Spinal cord (tissue), 10 donors: ENCODE data around the gene PLXNA4. TPM values are rescaled to one million over a fixed set of nuclear protein-coding genes. Genes with fewer than 3 reads are reported as not detected.
A peak's percentile ranks its signal among the peaks of the same experiment; 100 is the strongest.

Experiments
- DNase-seq, 6 donors: peaks; one replicate each; pipeline versions ENCODE4 v3.0.0 to v3.0.0-alpha.2; 2013 to 2015; ENCODE audit warnings: low spot score in 6 of 6, low read depth in 4 of 6
- H3K27ac ChIP-seq: one replicate; pipeline ENCODE4 v1.5.1; 2013; ENCODE audit warnings: low read depth, low read length, control low read depth
- H3K27me3 ChIP-seq: one replicate; pipeline ENCODE4 v1.6.1; 2013; ENCODE audit warnings: low read length; ENCODE audit not compliant: control insufficient read depth, insufficient read depth
- H3K36me3 ChIP-seq: one replicate; pipeline ENCODE4 v1.6.1; 2013; ENCODE audit warnings: low read length; ENCODE audit not compliant: control insufficient read depth, insufficient read depth
- H3K4me1 ChIP-seq: one replicate; pipeline ENCODE4 v1.6.1; 2013; ENCODE audit warnings: low read length; ENCODE audit not compliant: control insufficient read depth, insufficient read depth
- H3K4me3 ChIP-seq: one replicate; pipeline ENCODE4 v1.5.1; 2013; ENCODE audit warnings: low read depth, low read length, control low read depth
- H3K9me3 ChIP-seq: one replicate; pipeline ENCODE4 v1.6.1; 2013; ENCODE audit warnings: low read length; ENCODE audit not compliant: control insufficient read depth, insufficient read depth
- WGBS: methylation state at CpG from one replicate; pipeline ENCODE4 v1.1.5; 2013; ENCODE audit warnings: missing lambda C conversion rate; ENCODE audit not compliant: insufficient coverage; 5-methylcytosine and 5-hydroxymethylcytosine counted together
- long read RNA-seq, 4 donors: transcript quantifications; one replicate each; lab custom pipeline, GENCODE V29; 2026
- polyA plus RNA-seq, 2 donors: library from polyadenylated mRNA; unstranded; fragments of 120-200 nt; gene quantifications; one replicate each; pipeline ENCODE4 v1.2.1, GENCODE V29; 2013; ENCODE audit not compliant: insufficient read length in 2 of 2
- total RNA-seq, 2 donors: library from RNA; depleted of rRNA in 1 of 2; stranded (reverse); fragments of 120-200 nt in 1 of 2; fragments of >200 nt in 1 of 2; gene quantifications; one replicate each; pipeline versions ENCODE4 v1.2.3 to v1.2.4, GENCODE V29; 2013 to 2014
- donor health status: healthy.

Gene PLXNA4, protein sequence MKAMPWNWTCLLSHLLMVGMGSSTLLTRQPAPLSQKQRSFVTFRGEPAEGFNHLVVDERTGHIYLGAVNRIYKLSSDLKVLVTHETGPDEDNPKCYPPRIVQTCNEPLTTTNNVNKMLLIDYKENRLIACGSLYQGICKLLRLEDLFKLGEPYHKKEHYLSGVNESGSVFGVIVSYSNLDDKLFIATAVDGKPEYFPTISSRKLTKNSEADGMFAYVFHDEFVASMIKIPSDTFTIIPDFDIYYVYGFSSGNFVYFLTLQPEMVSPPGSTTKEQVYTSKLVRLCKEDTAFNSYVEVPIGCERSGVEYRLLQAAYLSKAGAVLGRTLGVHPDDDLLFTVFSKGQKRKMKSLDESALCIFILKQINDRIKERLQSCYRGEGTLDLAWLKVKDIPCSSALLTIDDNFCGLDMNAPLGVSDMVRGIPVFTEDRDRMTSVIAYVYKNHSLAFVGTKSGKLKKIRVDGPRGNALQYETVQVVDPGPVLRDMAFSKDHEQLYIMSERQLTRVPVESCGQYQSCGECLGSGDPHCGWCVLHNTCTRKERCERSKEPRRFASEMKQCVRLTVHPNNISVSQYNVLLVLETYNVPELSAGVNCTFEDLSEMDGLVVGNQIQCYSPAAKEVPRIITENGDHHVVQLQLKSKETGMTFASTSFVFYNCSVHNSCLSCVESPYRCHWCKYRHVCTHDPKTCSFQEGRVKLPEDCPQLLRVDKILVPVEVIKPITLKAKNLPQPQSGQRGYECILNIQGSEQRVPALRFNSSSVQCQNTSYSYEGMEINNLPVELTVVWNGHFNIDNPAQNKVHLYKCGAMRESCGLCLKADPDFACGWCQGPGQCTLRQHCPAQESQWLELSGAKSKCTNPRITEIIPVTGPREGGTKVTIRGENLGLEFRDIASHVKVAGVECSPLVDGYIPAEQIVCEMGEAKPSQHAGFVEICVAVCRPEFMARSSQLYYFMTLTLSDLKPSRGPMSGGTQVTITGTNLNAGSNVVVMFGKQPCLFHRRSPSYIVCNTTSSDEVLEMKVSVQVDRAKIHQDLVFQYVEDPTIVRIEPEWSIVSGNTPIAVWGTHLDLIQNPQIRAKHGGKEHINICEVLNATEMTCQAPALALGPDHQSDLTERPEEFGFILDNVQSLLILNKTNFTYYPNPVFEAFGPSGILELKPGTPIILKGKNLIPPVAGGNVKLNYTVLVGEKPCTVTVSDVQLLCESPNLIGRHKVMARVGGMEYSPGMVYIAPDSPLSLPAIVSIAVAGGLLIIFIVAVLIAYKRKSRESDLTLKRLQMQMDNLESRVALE (N-terminal part only)
- total RNA-seq (10 to 100 TPM; 13.8 to 29.7 TPM), polyA plus RNA-seq (10 to 100 TPM; 21.2 to 25.1 TPM)
- long read RNA-seq, donor 1: 0 reads
- long read RNA-seq, donor 2, partial matches to known transcripts: 6 of 6 reads
- long read RNA-seq, donor 2, other reads (novel, unspliced or antisense): 0 of 6 reads
- long read RNA-seq, donor 3: 0 reads
- long read RNA-seq, donor 4: 0 reads

DNA sequence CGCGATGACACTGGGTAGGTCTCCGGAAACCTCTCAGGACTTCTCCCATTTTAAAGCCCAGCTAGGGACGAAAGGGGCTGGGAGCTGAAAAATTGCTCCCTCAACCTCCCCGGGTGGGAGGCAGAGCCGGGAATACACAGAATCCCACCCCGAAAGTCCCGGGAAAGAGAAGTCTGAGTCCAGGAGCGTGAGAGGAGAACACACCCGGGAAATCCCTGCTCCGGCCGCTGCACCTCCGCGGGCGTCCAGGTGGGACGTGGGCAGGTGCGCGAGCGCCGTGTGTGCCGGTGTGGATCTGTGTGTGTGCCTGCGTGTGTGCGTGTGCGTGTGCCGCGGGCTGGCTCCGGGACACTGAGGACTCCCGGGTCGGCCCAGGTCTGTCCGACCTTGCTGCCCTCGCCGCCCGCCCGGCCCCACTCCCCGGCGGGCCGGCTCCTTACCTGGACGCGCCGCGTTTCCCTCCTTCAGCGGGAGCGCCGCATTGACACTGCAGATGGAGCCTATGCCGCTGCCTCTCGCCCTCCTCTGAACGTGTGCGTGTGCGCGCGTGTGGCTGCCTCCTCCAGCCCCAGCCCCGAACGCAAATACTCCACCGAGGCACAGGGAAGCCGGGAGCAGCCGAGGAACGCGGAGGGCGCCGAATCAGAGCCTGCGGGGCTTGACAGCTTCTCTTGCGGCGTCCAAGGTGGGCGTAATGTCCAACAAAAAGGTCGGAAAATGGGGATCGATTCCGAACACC, at the start of gene PLXNA4:
Gene PLXNA4, minus strand, starts transcription at position 489 of the 739 bp plus-strand sequence. CDS start 67,777 bp downstream, outside the sequence.
- DNase-seq: peak in 2 of 6 donors; percentile 77 to 89
- H3K27ac ChIP-seq: peak within 1 kb of the TSS; percentile 70
- H3K9me3 ChIP-seq: no peaks in the 10 kb centered on the region
- H3K4me1 ChIP-seq: peaks cover 44% of the 10 kb centered on the region
- under 1% methylated on average over 67 of the region's 67 CpGs for WGBS
- peaks cover 42% of the 10 kb centered on the region for H3K27me3 ChIP-seq
- H3K36me3 ChIP-seq: no peaks in the 10 kb centered on the region
- peak within 1 kb of the TSS; percentile 59 for H3K4me3 ChIP-seq

DNA sequence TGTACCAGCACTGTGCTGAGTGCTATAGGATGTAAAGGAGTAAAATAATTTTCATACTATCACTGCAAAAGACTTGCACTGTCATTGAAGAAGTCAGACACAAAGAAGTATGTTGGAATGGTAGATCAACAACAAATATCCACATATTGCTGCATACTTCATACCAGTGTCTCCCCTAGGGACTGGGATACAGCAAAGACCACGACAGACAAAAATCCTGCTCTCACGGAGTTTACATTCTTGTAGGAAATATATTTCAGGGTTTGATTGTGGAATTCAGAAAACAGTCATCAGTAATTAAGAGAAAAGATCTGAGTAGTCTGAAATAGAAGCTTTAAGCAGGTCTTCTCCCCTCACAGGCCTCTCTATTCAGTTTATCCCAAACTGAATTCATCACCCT, 49.4 kb upstream of the PLXNA4 start:
- no peak overlapping the region for H3K27ac ChIP-seq
- no peaks in the 10 kb centered on the region for H3K9me3 ChIP-seq
- no peaks in the 10 kb centered on the region for H3K36me3 ChIP-seq
- H3K4me3 ChIP-seq: no peak overlapping the region
- H3K4me1 ChIP-seq: no peaks in the 10 kb centered on the region
- no peak for DNase-seq
- H3K27me3 ChIP-seq: no peaks in the 10 kb centered on the region
- no CpG with 5 or more reads among the region's 2 CpGs for WGBS

DNA sequence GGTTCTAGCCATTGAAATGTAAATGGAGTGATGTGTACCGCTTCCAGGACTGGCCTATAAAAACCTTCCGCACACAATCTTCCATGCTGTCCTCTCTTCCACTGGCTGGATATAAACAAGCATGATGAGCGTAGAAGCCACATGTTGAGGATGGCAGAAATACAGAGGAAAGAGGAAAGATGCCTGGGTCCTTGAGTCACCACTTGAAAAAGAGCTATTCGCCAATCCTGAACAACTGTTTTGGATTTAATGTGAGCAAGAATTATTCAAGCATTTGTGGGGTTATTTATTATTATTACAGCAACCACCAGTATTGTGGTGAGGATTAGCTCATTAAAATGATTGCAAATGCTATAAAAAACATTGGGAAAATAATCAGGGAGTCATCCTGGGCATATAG, 45.8 kb upstream of the PLXNA4 start:
- DNase-seq: no peak
- H3K4me1 ChIP-seq: no peaks in the 10 kb centered on the region
- H3K27me3 ChIP-seq: no peaks in the 10 kb centered on the region
- H3K36me3 ChIP-seq: no peaks in the 10 kb centered on the region
- WGBS: no CpG with 5 or more reads among the region's 4 CpGs
- H3K27ac ChIP-seq: no peak overlapping the region
- no peak overlapping the region for H3K4me3 ChIP-seq
- H3K9me3 ChIP-seq: peaks cover 2% of the 10 kb centered on the region

DNA sequence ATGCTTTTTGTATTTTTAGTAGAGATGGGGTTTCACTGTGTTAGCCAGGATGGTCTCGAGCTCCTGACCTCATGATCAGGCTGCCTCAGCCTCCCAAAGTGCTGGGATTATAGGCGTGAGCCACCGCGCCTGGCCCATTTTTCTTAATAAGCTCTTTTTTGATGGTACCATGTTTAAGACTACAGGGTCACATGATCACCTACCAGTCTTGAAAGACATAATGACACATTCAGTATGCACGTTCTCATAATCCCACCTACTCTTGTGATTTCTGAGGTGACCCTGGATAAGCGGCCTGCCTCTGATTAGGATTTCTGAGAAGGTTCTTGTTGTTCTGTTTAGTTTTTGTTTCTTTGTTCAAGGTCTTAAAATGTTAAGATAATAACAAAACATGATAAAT, 43.7 kb upstream of the PLXNA4 start:
- Histone ChIP-seq H3K27ac (no peak overlapping the region), H3K9me3 (peaks cover 2% of the 10 kb centered on the region), H3K36me3 (no peaks in the 10 kb centered on the region), H3K4me3 (no peak overlapping the region), H3K4me1 (peaks cover 7% of the 10 kb centered on the region), H3K27me3 (no peaks in the 10 kb centered on the region)
- no peak for DNase-seq
- WGBS: 90% methylated on average over 2 of the region's 6 CpGs

DNA sequence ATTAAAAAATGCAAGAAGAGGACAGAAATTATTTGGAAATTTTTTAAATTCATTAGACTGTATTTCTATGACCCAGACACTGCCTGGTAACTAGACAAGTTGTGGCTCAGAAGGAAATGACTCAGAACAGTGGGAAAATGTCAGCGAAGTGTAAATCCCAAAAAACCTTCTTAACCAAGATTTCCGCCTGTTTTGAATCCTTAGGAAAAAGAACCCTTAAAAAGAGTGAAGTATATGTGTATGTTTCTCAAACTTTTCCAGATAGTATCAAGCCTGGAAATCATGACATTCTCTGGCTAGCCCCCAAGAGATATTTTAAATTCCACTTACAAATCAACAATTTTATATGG, 42.7 kb upstream of the PLXNA4 start:
- no peak overlapping the region for H3K27ac ChIP-seq
- no peak for DNase-seq
- WGBS: no CpG with 5 or more reads among the region's 2 CpGs
- H3K4me1 ChIP-seq: peaks cover 17% of the 10 kb centered on the region
- H3K36me3 ChIP-seq: no peaks in the 10 kb centered on the region
- no peak overlapping the region for H3K4me3 ChIP-seq
- peaks cover 2% of the 10 kb centered on the region for H3K9me3 ChIP-seq
- no peaks in the 10 kb centered on the region for H3K27me3 ChIP-seq

DNA sequence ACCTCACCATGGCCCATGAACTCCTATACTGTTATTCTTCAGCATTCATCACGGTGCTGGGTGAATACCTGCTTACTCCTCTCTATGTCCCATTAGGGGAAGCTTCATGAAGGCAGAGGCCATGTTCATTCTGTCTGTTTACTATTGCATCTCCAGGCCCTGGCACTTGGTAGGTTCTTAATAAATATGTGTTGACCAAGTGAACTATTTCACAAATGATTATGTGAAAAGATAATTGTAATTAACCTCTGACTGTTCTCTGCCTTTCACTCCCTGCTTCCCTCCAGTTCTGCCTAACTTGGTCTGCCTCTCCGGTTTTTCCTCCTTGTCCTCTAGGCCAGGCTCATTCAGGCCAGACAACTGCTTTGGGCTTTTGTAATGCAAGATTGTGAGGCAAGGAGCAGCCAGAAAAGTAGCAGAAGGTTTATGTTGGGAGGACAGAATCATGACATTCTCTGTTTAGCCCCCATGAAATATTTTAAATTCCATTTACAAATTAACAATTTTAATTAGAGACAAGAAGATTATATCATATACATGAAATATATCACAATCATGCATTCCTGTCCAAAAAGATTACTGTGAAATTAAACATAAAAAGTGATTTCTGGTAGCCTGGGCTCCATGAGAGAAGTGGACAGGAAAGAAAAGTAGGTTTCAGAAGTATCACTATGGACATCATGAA, 42.1 kb upstream of the PLXNA4 start:
- Histone ChIP-seq H3K4me1 (peaks cover 17% of the 10 kb centered on the region), H3K27me3 (no peaks in the 10 kb centered on the region), H3K27ac (no peak overlapping the region), H3K4me3 (no peak overlapping the region), H3K9me3 (peaks cover 2% of the 10 kb centered on the region), H3K36me3 (no peaks in the 10 kb centered on the region)
- no CpG with 5 or more reads among the region's 2 CpGs for WGBS
- no peak for DNase-seq

DNA sequence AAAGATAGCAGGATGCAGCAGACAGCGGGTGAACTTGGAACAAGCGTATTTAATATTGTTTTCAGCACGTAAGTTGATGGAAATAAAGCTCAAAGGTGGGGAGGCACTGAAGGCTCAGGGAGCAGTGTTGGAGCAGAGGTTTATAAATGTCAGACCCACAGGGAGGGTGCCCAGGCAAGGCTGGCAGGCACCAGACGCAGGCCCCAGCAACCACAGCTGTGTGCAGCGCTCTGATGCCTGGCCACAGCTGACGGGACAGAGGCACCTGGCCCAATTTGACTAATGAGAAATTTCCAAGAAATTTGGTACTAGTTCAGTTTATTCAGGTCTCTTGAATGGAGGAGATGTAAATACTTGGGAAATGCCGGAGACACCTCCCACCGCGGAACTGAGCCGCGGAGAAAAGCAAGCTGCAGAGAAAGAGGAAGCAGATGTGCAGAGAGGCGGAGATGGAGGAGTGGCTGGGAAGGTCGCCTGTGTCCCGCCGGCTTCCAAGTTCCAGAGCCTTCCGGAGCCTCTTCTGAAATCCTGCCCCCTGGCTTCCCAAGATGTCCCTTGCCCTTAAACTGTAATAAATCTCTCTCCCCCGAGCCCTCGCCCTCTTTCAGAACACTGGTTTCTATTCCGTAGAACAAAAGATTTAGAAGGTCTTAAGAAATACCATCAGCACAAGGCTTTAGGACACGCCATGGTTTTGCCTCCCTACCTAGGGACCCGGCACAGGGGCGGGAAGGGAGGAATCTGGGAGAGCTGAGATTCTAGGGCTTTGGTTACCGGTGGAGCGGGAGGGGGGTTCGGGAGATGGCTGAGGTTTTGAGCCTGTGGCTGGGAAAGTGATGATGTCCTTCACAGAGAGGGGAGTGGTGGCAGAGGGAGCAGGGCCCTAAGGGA, 38.4 kb upstream of the PLXNA4 start:
- peaks cover 20% of the 10 kb centered on the region for H3K4me1 ChIP-seq
- DNase-seq: peak in 5 of 6 donors; percentile 5 to 69 (median 17)
- no peaks in the 10 kb centered on the region for H3K36me3 ChIP-seq
- H3K27ac ChIP-seq: no peak overlapping the region
- WGBS: 19% methylated on average over 20 of the region's 25 CpGs
- H3K9me3 ChIP-seq: peaks cover 2% of the 10 kb centered on the region
- no peaks in the 10 kb centered on the region for H3K27me3 ChIP-seq
- peak overlapping the region; percentile 19 for H3K4me3 ChIP-seq

DNA sequence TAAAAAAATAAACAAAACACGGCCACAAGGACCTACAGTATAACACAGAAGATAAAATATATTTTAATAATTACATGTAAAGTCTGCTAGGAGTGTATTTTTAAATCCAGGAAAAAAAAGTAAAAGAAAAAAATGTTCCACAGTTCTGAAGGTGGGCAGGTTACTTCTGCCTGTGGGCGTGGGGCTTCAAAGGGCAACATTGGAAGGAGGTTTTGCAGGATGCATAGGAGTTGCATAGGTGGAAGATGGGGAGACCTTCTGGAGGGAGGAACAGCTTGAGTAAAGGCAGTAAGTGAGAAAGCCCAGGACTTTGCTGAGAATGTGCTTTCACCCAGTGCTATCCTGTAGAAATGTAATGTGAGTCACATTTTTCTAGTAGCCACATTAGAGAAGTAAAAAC, 37.5 kb upstream of the PLXNA4 start:
- Histone ChIP-seq H3K27me3 (no peaks in the 10 kb centered on the region), H3K9me3 (peaks cover 2% of the 10 kb centered on the region), H3K27ac (no peak overlapping the region), H3K36me3 (no peaks in the 10 kb centered on the region), H3K4me3 (no peak overlapping the region), H3K4me1 (peaks cover 20% of the 10 kb centered on the region)
- 90% methylated on average over 1 of the region's 2 CpGs for WGBS
- no peak for DNase-seq
